Sigmoid colon (tissue), 7 donors: Measurements from ENCODE around the gene ABAT. TPM values are rescaled to one million over a fixed set of nuclear protein-coding genes. Genes with fewer than 3 reads are reported as not detected.
A peak's percentile ranks its signal among the peaks of the same experiment; 100 is the strongest.
"Not testable (repeated sequence)": the region's sequence is repeated elsewhere in the genome, so short reads cannot be mapped to it uniquely, and the experiment has no call there.

Experiments
- DNase-seq: peaks from one replicate; pipeline ENCODE4 v3.0.0-alpha.2; 2019
- H3K27ac ChIP-seq, 4 donors: fragments of 200-600 bp; sonication (generic); one replicate each; pipeline ENCODE4 v1.5.1; 2016 to 2019; ENCODE audit warnings: mild to moderate bottlenecking in 1 of 4
- H3K27me3 ChIP-seq, 3 donors: fragments of 200-600 bp; sonication (generic); one replicate each; pipeline ENCODE4 v1.5.1; 2019; ENCODE audit warnings: mild to moderate bottlenecking in 1 of 3
- H3K36me3 ChIP-seq, 4 donors: fragments of 200-600 bp; sonication (generic); one replicate each; pipeline ENCODE4 v1.5.1; 2016 to 2019
- H3K4me1 ChIP-seq, 4 donors: fragments of 200-600 bp; sonication (generic); one replicate each; pipeline ENCODE4 v1.5.1; 2017 to 2019
- H3K4me3 ChIP-seq, 4 donors: fragments of 200-600 bp; sonication (generic); one replicate each; pipeline ENCODE4 v1.5.1; 2017 to 2019; ENCODE audit warnings: mild to moderate bottlenecking in 2 of 4, moderate library complexity in 1 of 4
- H3K9me3 ChIP-seq, 4 donors: fragments of 200-600 bp in 3 of 4; sonication (generic) in 3 of 4; one replicate each; pipeline versions ENCODE4 v1.5.1 to v1.6.1; 2013 to 2019
- EP300 ChIP-seq, 4 donors: sonication (generic); formaldehyde crosslinking; IDR thresholded peaks; one replicate each; pipeline ENCODE4 v1.6.1; 2017; ENCODE audit warnings: antibody characterized with exemption in 4 of 4
- POLR2A ChIP-seq, 2 donors: fragments of 450-650 bp; IDR thresholded peaks; one replicate each; pipeline ENCODE4 v1.6.1; 2016; ENCODE audit warnings: antibody characterized with exemption in 2 of 2, mild to moderate bottlenecking in 2 of 2, moderate library complexity in 2 of 2
- POLR2AphosphoS5 ChIP-seq, 4 donors: sonication (generic); formaldehyde crosslinking; IDR thresholded peaks; one replicate each; pipeline ENCODE4 v1.6.1; 2017; ENCODE audit warnings: antibody characterized with exemption in 4 of 4
- WGBS, 2 donors: extraction: QIAGEN DNeasy Blood & Tissue Kit; methylation state at CpG; one replicate each; pipeline ENCODE4 v1.1.7; 2013; 5-methylcytosine and 5-hydroxymethylcytosine counted together
- intact Hi-C: fragments of 100-400 bp; cut with DNase I; formaldehyde crosslinking; loops from one replicate; pipeline ENCODE4 v1.15.1; 2023
- polyA plus RNA-seq, 3 donors: library from polyadenylated mRNA; stranded (reverse); fragments of 200-250 nt; gene quantifications; one replicate each; pipeline ENCODE4 v1.2.3, GENCODE V29; 2013
- total RNA-seq, 4 donors: library from RNA; depleted of rRNA; stranded (reverse); fragments of >200 nt; gene quantifications; one replicate each; pipeline ENCODE4 v1.1.0, GENCODE V29; 2016
- TF ChIP-seq, protein P1 (sequence below), 4 experiments: fragments of 450-650 bp in 3 of 4; fragments of 200-600 bp in 1 of 4; IDR thresholded peaks; one replicate each; pipeline ENCODE4 v1.5.1; 2016 to 2019; ENCODE audit warnings: antibody characterized with exemption in 4 of 4, mild to moderate bottlenecking in 3 of 4, moderate library complexity in 2 of 4
- donor health status: healthy with polysubstance abuse.
- donor health status: Bipolar disorder and iron deficiency.
- donor health status: healthy.

ABAT gene
- total and polyA plus RNA-seq, 7 donors, result 4.1 to 12.0 (median 8.2) TPM

- no peak for DNase-seq
- no peak overlapping the region for H3K27ac ChIP-seq
- no peak overlapping the region for H3K4me3 ChIP-seq
- 80 to 82% methylated on average over 8 of the region's 8 CpGs for whole genome bisulfite sequencing, 2 donors
- intact Hi-C loops, result no loop called here
- H3K4me1 ChIP-seq, result no peaks in the 10 kb centered on the region
- peaks cover 7 to 33% (median 21%) of the 10 kb centered on the region in 4 donors for H3K36me3 ChIP-seq
- no peaks in the 10 kb centered on the region for H3K27me3 ChIP-seq
- H3K9me3 ChIP-seq, result no peaks in the 10 kb centered on the region
- TF ChIP-seq EP300 (IDR thresholded peaks at IDR 0.05) (no peak), POLR2AphosphoS5 (IDR thresholded peaks at IDR 0.05) (no peak), POLR2A (IDR thresholded peaks at IDR 0.05) (no peak)
- TF ChIP-seq, protein P1, sequence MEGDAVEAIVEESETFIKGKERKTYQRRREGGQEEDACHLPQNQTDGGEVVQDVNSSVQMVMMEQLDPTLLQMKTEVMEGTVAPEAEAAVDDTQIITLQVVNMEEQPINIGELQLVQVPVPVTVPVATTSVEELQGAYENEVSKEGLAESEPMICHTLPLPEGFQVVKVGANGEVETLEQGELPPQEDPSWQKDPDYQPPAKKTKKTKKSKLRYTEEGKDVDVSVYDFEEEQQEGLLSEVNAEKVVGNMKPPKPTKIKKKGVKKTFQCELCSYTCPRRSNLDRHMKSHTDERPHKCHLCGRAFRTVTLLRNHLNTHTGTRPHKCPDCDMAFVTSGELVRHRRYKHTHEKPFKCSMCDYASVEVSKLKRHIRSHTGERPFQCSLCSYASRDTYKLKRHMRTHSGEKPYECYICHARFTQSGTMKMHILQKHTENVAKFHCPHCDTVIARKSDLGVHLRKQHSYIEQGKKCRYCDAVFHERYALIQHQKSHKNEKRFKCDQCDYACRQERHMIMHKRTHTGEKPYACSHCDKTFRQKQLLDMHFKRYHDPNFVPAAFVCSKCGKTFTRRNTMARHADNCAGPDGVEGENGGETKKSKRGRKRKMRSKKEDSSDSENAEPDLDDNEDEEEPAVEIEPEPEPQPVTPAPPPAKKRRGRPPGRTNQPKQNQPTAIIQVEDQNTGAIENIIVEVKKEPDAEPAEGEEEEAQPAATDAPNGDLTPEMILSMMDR (IDR thresholded peaks at IDR 0.05), result no peak
These were observed 24.4 kb upstream of the ABAT start for GRCh38 chr16:8649829-8650554.

- H3K4me3 ChIP-seq, H3K9me3 ChIP-seq, DNase-seq, H3K27ac ChIP-seq, H3K27me3 ChIP-seq, H3K4me1 ChIP-seq, intact Hi-C loops: not testable (repeated sequence)
- peaks cover 0 to 13% (median 9%) of the 10 kb centered on the region in 4 donors for H3K36me3 ChIP-seq
- 70 to 71% methylated on average over 7 of the region's 7 CpGs for WGBS, 2 donors
These were observed 22.5 kb upstream of the ABAT start for GRCh38 chr16:8651958-8652357.

- WGBS, 2 donors, result 81 to 91% methylated on average over 1 of the region's 1 CpG
- Histone ChIP-seq H3K36me3 (no peaks in the 10 kb centered on the region), H3K27me3 (no peaks in the 10 kb centered on the region), H3K4me1 (no peaks in the 10 kb centered on the region), H3K27ac (no peak overlapping the region), H3K4me3 (no peak overlapping the region), H3K9me3 (no peaks in the 10 kb centered on the region)
- no peak for DNase-seq
- TF ChIP-seq POLR2A (IDR thresholded peaks at IDR 0.05) (no peak), POLR2AphosphoS5 (IDR thresholded peaks at IDR 0.05) (no peak), EP300 (IDR thresholded peaks at IDR 0.05) (no peak)
- TF ChIP-seq, protein P1 (IDR thresholded peaks at IDR 0.05), result peak in 1 of 4 experiments; percentile 15
- intact Hi-C loops, result no loop called here
These were observed 19.2 kb upstream of the ABAT start for GRCh38 chr16:8655184-8655717.

GRCh38 chr16:8656376-8656775 is 18.0 kb upstream of the ABAT start:
- H3K4me1 ChIP-seq, result no peaks in the 10 kb centered on the region
- no peak overlapping the region for H3K27ac ChIP-seq
- H3K4me3 ChIP-seq, result no peak overlapping the region
- no peaks in the 10 kb centered on the region for H3K36me3 ChIP-seq
- no peak for DNase-seq
- no peaks in the 10 kb centered on the region for H3K9me3 ChIP-seq
- intact Hi-C loops, result no loop called here
- no peaks in the 10 kb centered on the region for H3K27me3 ChIP-seq
- TF ChIP-seq, protein P1 (IDR thresholded peaks at IDR 0.05), result no peak
- no peak for TF ChIP-seq POLR2A (IDR thresholded peaks at IDR 0.05)
- TF ChIP-seq EP300 (IDR thresholded peaks at IDR 0.05), result no peak
- TF ChIP-seq POLR2AphosphoS5 (IDR thresholded peaks at IDR 0.05), result no peak
- WGBS, 2 donors, result 53 to 57% methylated on average over 3 of the region's 3 CpGs

- intact Hi-C loops, result loop anchor here (2.0 kb wide), 1 partner anchor 220 kb away; no protein-coding TSS in a partner anchor
- H3K4me3 ChIP-seq, result no peak overlapping the region
- peak; percentile 74 for DNase-seq
- TF ChIP-seq, protein P1 (IDR thresholded peaks at IDR 0.05), result peak; percentile 9 to 50 (median 46)
- no peak for TF ChIP-seq EP300 (IDR thresholded peaks at IDR 0.05)
- H3K4me1 ChIP-seq, result no peaks in the 10 kb centered on the region
- no peak overlapping the region for H3K27ac ChIP-seq
- H3K27me3 ChIP-seq, result no peaks in the 10 kb centered on the region
- H3K9me3 ChIP-seq, result no peaks in the 10 kb centered on the region
- 16 to 26% methylated on average over 13 of the region's 13 CpGs for WGBS, 2 donors
- peaks cover 0 to 22% (median 2%) of the 10 kb centered on the region in 4 donors for H3K36me3 ChIP-seq
These were observed 13.5 kb upstream of the ABAT start for GRCh38 chr16:8660841-8661301.
